Activated T-helper 1 cell treated with anti-CD3 and anti-CD28 coated beads, Interleukin-2, amount 50 U/mL, for 16 hours (primary cell): ENCODE results near the gene USP35.
"Not testable (repeated sequence)": the region's sequence is repeated elsewhere in the genome, so short reads cannot be mapped to it uniquely, and the experiment has no call there.

Experiments
- DNase-seq, 2 donors: peaks; one replicate each; pipeline ENCODE4 v3.0.0-alpha.2; 2020; ENCODE audit warnings: low read depth in 1 of 2, low spot score in 1 of 2

USP35 gene

DNA sequence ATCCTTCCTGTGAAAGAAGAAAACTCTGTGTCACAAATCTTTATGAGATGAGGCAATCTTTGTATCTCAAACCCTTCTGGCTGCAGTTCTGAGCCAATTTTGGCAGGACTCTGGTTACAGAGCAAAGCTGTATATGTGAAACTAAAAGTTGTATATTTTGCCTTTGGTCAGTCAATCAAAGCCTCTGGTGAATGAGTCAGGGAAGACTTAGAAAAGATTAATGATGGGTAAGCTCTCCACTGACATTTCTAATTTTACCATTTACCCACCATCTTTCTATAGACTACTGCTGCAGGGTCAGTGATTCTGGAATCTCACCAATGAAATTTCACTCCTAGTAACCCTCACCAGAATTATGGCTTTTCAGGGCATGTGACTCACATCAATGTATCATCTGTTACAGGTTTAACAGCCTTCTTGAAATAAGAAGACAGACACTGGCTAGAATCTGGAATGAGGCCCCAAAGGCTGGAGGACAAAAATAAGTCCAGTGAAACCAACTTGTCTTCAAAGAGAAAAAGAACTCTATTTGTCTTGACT lies 43.3 kb downstream of the USP35 start:
- no peak for DNase-seq

DNA sequence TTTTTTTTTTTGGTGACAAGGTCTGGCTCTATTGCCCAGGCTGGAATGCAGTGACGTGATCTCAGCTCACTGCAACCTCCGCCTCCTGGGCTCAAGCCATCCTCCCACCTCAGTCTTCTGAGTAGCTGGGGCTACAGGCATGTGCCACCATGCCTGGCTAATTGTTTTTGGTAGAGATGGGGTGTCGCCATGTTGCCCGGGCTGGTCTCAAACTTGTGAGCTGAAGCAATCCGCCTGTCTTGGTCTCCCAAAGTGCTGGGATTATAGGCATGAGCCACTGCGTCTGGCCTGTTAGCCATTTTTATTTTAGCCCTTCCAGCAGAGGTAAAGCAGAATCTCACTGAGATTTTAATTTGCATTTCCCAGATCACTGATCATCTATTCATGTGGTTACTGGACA lies 44.3 kb downstream of the USP35 start:
- not testable (repeated sequence) for DNase-seq

DNA sequence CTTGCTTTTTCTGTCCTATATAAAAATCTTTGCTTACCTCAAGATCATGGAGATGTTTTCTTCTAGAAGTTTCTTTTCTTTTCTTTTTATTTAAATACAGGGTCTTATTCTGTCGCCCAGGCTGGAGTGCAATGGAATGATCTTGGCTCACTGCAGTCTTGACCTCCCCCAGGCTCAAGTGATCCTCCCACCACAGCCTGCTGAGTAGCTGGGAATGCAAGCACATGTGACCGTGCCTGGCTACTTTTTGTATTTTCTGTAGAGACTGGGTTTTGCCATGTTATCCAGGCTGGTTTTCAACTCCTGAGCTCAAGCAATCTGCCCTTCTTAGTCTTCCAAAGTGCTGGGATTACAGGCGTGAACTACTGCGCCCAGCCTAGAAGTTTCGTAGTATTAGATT lies 45.3 kb downstream of the USP35 start:
- no peak for DNase-seq

DNA sequence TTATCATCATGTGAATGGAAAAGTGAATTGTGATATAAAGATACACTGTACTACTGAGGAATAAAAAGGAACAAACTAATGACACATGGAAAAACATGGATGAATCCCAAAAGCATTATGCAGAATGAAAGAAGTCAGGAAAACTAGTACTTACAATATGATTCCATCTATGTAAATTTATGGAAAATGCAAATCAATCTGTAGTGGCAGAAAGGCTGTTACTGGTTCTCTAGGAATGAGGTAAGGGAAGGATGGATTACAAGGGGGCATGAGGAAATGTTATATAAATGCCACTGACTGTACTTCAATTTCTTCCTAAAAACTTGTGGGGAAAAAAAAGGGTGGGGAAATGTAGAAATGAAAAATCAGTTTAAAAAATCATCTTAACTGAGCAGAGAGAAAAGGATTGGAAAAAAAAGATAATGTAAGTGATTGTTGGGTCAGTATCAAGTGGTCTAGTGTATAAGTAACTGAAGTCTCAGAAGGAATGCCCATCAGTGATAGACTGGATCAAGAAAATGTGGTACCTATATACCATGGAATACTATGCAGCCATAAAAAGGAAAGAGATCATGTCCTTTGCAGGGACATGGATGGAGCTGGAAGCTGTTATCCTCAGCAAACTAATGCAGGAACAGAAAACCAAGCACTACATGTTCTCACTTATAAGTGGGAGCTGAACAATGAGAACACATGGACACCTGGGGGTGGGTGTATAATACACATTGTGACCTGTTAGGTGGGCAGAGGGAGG lies 48.8 kb downstream of the USP35 start:
- DNase-seq, result no peak

DNA sequence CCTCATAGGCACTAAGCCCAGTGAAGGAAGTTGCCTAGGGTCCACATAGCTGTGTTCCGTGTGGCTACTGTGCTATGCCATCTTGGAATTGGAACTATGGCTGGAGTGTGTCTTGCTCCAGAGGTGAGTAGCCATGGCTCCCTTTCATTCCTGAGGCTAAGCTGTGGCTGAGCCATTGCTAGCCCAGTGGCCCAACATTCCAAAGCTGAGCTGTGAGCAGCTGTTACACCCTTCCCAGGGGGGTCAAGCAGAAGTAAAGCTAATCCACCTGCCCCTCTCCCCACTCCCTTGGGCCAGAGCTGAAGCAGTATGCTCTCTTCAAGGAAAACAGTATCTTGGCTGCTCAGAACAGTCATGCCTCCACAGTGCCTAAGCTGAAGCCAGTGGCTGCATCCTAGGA lies 51.1 kb downstream of the USP35 start:
- DNase-seq, result no peak

DNA sequence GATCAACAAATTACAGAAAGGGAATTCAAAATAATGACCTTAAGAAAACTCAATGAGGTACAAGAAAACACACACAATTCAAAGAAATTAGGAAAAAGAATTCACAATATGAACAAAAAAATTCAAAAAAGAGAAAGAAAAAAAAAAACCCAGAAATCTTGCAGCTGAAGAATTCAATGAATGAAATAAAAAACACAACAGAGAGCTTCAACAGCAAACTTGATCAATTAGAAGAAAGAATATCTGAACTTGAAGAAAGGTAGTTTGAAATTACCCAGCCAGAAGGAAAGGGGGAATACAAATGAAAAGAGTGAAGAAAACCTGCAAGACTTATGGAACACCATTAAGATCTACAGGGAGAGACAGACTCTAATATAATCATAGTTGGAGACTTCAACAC lies 52.8 kb downstream of the USP35 start:
- no peak for DNase-seq

DNA sequence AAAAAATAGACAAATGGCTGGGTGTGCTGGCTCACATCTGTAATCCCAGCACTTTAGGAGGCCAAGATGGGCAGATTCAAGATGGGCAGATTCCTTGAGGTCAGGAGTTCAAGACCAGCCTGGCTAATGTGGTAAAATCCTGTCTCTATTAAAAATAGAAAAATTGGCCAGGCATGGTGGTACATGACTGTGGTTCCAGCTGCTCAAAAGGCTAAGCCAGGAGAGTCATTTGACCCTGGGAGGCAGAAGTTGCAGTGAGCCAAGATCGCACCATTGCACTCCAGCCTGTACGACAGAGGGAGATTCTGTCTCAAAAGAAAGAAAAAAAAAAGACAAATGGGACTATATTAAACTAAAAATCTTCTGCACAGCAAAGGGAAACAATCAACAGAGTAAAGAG lies 55.4 kb downstream of the USP35 start:
- no peak for DNase-seq

DNA sequence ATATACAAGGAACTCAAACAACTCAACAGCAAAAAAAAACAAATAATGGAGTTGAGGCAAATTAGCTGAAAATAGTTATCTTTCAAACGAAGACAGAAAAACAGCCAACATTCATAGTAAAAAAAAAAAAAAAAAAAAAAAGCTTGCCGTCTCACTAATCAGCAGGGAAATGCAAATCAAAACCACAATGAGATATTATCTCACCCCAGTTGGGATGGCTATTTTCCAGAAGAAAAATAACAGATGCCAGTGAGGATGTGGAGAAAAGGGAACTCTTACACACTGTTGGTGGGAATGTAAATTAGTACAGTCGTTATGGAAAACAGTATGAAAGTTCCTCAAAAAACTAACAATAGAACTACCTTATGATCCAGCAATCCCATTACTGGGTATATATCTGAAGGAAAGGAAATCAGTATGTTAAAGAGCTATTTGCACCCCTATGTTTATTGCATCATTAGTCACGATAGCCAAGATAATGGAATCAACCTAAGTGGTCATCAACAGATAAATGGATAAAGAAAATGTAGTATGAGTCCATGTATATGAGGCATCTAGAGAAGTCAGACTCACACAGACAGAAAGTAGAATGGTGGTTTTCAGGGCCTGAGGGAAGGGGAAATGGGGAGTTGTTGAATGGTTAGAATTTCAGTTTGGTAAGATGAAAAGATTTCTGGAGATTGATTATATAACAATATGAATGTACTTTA lies 56.0 kb downstream of the USP35 start:
- no peak for DNase-seq

DNA sequence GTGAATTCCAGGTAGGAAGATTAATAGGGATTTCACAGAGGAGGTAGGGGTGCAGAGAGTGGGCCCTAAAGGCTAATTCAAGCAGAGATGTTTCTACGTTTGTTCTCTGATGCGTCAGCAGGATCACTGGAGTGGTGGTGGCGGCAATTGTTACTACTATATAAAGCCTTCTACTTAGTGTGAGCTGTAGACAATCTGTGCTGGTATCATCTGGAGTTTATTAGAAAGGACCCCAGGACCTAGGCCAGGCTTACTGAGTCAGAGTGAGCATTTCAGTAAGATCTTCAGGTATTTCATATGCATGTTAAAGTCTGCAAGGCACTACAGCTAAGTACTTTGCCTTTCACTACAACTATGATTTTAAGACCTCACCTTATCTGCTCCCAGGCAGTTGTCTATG lies 59.5 kb downstream of the USP35 start:
- no peak for DNase-seq

DNA sequence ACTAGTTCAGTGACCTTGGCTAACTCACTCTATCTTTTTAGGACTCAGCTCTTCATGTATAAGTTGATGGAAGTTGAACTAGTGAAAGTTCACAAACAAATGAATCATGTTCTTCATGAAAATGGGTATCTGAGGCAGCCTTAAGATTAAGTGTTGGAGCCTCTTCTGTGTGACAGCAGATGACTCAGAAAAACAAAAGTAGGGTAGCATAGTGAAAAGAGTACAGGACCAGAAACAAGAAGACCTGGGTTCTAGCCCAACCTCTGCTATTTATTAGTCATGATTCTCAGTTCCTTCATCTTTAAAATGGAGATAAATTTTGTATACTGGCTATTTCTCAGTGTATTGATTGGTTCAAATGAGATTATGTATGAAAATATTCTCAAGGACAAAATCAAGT lies 60.2 kb downstream of the USP35 start:
- no peak for DNase-seq

DNA sequence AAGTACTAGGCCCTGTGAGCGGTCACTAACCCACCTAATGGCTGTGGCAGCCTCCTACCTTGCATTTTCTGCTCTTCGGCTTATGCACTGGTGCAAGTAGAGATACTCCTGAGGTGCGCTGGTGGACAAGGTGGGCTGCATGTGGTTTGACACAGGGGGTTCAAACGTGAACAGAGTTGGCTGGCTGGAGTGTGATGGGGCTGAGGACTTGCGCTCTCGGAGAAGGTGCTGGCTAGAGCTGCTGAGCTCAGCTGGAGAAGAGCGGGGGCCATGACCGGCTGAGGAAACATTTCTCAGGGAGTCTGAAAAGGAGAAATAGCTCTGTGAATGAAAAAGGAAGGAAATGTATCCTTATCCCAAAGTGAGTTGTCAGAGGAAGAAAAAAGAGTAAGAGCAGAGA lies 61.4 kb downstream of the USP35 start:
- DNase-seq, result no peak

DNA sequence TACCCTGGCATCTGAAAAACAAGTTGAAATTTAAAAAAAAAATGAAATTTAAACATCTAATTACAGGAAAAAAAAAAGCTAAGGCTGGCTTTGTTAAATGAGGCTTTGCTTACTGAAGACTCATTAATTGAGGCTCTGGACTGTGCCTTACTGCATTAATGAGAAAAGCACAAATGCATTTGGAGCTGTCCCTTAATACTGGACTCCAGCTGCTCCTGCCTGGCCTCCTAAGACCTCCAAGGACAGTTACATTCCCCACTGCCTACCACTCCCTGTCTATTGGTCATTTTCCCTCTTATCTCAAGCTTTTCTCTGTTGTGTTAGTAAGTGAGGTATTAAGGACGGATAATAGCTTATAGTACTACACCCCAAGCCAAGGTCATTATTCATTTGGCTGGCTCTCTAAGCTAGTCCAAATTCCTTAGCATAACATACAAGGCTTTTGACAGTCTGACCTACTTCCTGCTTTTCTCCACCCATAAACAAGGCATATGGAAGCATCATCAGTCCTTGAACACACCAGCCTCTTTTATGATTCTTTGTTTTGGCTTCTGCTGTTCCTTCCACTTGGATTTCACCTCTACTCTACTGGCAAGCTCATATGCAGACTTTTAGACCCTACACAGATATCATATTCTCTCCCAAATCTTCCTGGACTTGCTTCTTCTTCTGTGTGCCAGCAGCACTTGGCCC lies 62.5 kb downstream of the USP35 start:
- no peak for DNase-seq

DNA sequence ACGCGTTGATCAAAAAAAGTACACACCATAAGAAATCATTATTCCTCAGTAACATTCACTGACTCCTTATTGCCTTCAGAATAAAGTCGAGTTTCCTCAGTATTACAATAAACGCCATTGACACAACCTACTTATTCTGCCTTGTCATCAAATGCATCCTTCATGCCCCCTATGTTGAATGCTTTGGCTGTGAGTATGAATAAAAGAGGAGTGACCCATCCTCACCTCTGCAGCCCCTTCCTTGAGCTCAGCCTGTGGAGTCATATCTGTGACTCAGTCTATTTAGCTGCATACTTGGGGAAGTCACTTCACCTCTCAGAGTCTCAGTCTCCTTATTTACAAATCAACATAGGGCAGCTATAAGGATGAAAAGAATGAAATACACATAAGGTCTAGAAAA lies 65.1 kb downstream of the USP35 start:
- DNase-seq, result no peak

DNA sequence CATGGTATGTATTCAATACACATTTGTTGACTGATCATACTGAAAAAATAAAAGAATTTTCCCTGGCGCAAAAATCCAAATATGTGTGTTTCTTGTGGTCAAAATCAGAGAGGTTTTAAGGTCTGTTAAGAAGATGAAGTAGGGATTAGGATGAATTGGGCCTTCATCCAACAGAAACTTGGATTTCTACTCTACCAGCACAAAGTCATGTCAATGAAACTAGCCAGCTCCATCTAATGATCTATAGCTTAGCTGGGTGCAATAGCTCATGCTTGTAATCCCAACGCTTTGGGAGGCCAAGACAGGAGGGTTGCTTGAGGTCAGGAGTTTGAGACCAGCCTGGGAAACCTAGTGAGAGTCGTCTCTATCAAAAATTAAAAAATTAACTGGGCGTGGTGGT lies 65.5 kb downstream of the USP35 start:
- DNase-seq, result no peak

DNA sequence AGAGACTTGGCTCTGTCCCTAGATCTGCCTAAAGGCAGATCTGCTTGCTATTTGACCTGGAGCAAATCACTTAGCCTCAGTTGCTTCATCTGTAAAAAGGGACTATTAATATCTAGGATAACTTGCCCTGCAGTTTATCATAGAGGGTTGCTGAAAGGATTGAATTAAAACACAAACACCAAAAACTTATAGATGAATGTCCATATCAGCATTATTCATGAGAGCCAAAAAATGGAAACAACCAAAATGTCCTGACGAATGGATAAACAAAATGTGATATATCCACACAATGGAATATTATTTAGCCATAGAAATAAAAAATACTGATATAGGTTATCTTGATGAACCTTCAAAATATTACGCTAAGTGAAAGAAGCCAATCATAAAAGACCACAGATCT lies 67.2 kb downstream of the USP35 start:
- no peak for DNase-seq

DNA sequence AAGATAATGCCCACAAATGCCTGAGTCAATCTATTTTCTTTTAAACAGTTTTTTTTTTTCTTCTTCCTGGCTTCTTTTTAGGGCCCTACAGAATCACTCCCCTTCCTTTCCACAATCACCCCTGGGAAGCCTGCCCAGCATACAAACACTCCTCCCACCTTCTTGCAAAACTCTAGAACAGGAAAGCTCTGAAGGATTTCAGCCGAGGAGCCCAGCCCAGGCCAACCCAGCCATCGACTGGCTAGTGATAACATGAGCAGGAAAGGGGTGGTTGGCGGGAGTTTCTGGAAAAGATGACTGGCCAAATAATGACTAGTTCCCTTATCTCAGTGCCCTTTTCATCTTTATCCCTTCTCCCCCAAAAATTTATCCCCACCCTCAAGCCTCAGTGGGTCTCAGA lies 68.2 kb downstream of the USP35 start:
- DNase-seq, result no peak

DNA sequence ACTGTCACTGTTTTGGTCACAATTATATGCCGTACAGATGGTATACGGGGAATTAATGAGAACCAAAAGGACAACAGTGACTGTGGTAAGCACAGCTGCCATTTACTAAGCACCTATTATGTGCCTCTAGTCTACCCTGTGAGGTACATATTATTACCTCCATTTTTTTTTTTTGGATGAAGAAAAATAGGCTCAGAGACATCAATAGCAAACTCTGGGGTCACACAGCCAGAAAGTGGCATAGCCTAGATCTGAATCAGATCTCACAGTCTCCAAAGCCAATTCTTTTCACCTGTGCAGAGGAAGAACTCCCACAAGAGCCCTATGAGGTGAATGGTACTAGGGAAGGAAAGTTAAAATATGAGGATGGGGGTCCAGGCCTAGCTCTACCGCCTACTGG lies 68.9 kb downstream of the USP35 start:
- no peak for DNase-seq

DNA sequence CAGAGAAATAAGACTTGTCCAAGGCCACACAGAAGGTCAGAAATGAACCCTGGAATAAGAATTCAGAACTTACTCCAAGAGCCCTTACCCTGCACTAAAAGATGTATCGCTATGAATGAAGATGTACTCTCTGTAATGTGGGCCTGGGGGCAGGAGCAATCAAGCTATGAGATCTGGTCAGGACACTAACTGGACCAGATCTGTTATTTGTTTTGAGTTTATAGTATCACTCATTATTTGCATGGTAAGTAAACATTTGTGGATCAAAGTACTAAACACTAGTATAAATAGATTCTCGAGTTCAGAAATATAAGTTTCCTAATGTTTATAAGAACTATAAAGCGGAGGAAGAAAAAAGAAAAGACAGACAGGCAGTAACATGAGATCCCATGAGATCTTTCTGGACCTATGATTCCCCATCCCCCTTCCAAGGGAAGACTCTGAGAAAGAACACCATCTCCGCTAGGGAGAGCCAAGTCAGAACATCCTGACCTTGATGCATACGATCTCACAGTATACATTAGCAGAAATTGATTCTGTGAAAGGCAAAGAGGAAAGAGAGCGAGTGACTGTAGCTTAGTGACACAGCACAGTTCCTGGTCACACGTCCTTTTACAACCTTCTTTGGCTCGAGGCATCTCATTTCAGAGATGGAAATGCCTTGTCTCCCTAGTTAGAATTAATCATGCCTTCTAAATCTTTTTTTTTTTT lies 71.2 kb downstream of the USP35 start:
- no peak for DNase-seq

DNA sequence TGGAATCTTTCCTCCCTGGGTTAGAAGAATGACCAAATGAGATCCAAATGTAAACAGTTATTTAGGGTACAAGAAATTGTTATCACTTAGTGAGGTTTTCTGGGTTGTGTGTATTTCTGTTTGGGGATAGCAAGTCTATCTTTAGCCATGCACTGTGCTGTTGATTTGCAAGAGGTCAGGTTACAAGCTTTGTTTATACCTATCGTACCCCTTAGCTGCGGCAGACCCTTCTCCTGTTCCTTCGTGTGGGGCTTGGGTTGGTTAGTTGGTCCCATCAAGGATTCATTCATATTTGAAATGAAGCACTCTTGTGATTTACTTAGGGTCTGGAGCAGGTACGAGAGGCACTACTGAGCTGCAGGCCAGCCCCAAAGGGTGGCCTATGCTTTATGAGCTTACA lies 72.6 kb downstream of the USP35 start:
- DNase-seq, result no peak

DNA sequence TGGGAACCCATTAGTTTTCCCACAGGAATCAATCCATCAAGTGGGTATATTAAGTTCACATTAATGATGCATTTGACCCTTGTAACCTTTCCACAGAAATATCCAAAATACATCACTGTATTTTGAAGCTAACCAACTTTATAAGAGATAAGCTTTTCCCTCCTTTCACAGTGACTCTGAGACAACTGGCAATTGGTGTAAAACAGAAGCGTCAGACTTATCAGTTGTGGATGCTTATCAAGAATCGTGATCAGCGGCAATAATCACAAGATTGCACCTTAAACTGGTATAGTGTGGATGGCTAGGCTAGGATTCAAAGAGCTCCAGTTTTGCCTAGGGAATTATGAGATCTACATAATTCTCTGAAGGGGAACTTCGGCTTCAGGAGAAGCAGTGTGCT lies 73.1 kb downstream of the USP35 start:
- no peak for DNase-seq

DNA sequence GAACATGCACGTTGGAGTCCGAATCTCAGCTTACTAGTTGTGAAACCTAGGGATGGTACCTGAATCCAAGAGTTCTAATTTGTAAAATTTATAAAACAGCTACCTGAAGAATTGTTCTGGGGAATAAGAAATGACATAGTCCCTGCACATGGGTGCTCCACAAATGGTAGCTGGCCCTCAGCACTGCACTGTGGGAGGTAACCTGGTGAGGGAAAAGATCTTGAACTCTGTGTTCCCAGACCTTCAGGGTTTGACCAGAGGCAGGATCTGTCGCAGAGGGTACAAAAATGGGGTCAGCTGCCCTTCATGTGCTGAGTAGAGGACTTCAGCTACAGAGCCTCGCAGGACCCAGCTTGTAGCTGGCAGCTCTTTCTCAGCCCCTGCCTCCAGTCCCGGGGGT lies 73.5 kb downstream of the USP35 start:
- DNase-seq, result no peak

DNA sequence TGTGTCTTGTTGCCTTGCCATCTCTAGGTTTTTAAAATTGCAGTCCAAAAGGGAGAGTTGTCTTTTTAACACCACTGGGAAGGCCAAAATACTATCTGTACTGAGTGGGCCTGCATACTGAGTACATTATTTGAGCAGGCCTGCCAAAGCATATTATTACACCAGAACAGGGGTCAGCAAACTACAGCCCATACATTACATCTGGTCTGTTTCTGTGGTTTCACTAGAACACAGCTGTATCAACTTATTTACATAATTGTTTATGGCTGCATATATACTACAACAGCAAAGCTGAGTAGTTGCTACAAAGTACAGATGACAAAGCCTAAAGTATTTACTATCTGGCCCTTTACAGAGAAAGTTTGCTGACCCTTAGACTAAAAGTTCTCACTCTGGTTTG lies 74.0 kb downstream of the USP35 start:
- DNase-seq, result no peak
